Measurements from ENCODE around the gene MAGEA9B. TPM values are rescaled to one million over a fixed set of nuclear protein-coding genes. Genes with fewer than 3 reads are reported as not detected.
A peak's percentile ranks its signal among the peaks of the same experiment; 100 is the strongest.
"Not testable (repeated sequence)": the region's sequence is repeated elsewhere in the genome, so short reads cannot be mapped to it uniquely, and the experiment has no call there.

MAGEA9B gene
- total RNA-seq, 1 donor from 2014 or later: not detected

- DNase-seq: no peak
These were observed 15.5 kb downstream of the MAGEA9B start for GRCh38 chrX:149571770-149572169.

GRCh38 chrX:149570668-149571067, 16.6 kb downstream of the MAGEA9B start:
- DNase-seq: no peak

GRCh38 chrX:149569770-149570169, 17.5 kb downstream of the MAGEA9B start:
- no peak for DNase-seq

GRCh38 chrX:149568701-149569296, 18.5 kb downstream of the MAGEA9B start:
- DNase-seq: no peak

GRCh38 chrX:149567621-149568417, 19.4 kb downstream of the MAGEA9B start:
- DNase-seq: no peak

GRCh38 chrX:149563359-149563758, 23.9 kb downstream of the MAGEA9B start:
- no peak for DNase-seq

GRCh38 chrX:149555251-149555650, 32.0 kb downstream of the MAGEA9B start:
- not testable (repeated sequence) for DNase-seq

- not testable (repeated sequence) for DNase-seq
These were observed 35.4 kb downstream of the MAGEA9B start for GRCh38 chrX:149551939-149552248.

GRCh38 chrX:149551245-149551938, 35.9 kb downstream of the MAGEA9B start:
- not testable (repeated sequence) for DNase-seq

- DNase-seq: not testable (repeated sequence)
These were observed 36.8 kb downstream of the MAGEA9B start for GRCh38 chrX:149550454-149550853.

- DNase-seq: not testable (repeated sequence)
These were observed 37.6 kb downstream of the MAGEA9B start, which contains the start of gene HSFX3 for GRCh38 chrX:149549701-149550100. TSS of gene HSFX3 (minus strand) at chrX:149549924. CDS start at chrX:149549852, 72 bp downstream.

- DNase-seq: not testable (repeated sequence)
These were observed 39.5 kb downstream of the MAGEA9B start for GRCh38 chrX:149547782-149548181.

GRCh38 chrX:149546962-149547361, 40.3 kb downstream of the MAGEA9B start:
- DNase-seq: not testable (repeated sequence)

GRCh38 chrX:149545545-149546543, 41.4 kb downstream of the MAGEA9B start:
- DNase-seq: not testable (repeated sequence)

GRCh38 chrX:149541521-149542047, 45.7 kb downstream of the MAGEA9B start:
- no peak for DNase-seq

GRCh38 chrX:149540621-149541520, 46.4 kb downstream of the MAGEA9B start, which contains the start of gene EOLA1:
TSS of gene EOLA1 (plus strand) at chrX:149541012. CDS start at chrX:149545631, 4,619 bp downstream.
- DNase-seq: peak; percentile 88

GRCh38 chrX:149540131-149540620, 47.1 kb downstream of the MAGEA9B start:
- DNase-seq: peak; percentile 88

GRCh38 chrX:149539283-149540130, 47.8 kb downstream of the MAGEA9B start:
- peak; percentile 82 for DNase-seq

GRCh38 chrX:149537474-149537873, 49.8 kb downstream of the MAGEA9B start:
- DNase-seq: not testable (repeated sequence)
